GM10847 (cell line): ENCODE measurements around the gene PHLPP1.

Source experiments
- POLR2A ChIP-seq: IDR thresholded peaks from 2 replicates; pipeline ENCODE4 v1.6.1; 2011; ENCODE audit not compliant: insufficient read length; ENCODE audit errors: extremely low read depth

PHLPP1 gene

DNA sequence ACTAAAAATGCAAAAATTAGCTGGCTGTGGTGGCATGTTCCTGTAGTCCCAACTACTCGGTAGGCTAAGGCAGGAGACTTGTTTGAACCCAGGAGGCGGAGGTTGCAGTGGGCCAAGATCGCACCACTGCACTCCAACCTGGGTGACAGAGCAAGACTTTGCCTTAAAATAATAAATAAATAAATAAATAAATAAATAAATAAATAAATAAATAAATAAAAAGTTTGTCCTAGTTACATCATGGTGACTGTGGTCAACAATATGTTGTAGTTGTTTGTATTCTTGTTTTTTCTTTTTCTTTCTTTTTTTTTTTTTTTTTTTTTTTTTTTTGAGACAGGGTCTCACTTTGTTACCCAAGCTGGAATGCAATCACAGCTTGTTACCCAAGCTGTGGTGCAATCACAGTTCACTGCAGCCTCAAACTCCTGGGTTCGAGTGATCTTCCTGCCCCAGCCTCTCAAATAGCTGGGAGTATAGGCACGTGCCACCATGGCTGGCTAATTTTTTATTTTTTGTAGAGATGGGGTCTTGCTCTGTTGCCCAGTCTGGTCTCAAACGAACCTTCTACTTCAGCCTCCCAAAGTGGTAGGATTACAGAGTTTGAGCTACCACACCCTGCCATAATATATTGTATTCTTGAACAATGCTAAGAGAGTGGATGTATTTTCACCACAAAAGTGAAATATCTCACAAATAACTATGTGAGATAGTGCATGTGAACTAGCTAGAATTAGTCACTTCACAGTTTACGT lies 185.0 kb downstream of the PHLPP1 start:
- TF ChIP-seq POLR2A, result no peak

DNA sequence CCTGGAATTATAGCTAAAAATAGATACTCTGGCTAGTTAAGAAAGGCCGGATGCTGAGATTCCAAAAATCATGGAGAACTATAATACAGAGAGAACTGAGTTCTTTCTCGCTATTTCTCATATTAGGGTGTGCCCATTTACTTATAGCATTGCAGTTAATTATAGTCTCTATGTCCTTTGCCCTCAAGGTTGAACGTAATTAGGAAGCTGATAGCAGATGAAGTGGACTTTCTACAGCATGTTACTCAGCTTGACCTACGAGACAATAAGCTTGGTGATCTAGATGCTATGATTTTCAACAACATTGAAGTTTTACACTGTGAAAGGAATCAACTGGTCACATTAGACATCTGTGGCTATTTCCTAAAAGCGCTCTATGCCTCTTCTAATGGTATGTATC lies 187.4 kb downstream of the PHLPP1 start:
- no peak for TF ChIP-seq POLR2A

DNA sequence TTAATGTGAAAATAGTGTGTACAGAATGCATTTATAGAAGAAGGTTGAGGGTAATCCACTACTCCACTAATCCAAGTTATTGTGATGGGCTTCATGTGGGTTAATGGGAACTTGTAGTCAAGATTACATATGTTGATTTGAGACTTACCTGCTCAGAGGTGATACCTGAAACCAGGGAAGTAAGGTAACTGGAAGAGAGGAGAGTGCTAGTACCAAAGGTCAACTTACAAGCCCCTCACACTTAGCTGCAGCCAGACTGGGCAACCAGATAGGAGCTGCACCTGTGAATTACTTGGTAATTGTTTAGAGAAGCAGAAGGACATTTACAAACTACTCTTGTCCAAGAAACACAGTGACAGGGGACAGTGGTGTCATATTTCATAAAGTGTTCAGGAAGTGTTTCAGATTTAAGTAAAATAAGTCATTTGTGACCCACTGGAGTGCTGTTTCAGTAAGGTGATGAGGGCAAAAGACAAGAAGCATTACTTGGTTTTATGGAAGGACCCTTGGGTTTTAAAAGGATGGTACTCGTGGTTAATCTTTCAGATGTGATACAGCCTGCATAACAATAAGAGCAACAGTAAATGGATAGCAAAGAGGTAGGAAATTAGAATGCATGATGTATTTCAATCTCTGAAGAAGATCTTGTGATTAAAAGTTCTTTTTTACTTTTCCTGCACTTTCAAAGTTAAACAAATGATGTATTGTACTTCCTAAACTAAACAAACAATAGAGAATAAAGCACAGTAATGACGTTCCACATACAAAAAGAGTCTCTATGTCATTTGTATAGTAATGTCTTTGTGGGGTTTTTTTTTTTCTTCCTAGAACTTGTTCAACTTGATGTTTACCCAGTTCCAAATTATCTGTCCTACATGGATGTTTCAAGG lies 189.3 kb downstream of the PHLPP1 start:
- no peak for TF ChIP-seq POLR2A

DNA sequence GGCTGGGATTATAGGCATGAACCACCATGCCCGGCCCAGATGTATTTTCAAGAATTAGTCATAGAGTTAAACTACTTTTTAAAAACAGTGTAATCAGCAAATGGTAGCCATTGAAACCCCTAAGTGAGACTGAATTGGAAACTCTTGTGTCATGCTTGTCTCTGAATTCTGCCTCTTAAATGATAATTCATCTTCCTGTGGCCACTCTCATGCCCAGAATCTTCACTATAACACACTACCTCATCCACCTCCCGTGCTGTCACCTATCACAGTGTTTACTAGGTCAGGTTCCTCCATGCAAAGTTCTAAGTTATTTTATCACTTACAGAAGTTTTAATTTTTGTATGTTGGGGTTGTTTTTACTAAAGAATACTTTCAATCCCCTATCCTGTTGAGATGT lies 197.5 kb downstream of the PHLPP1 start:
- no peak for TF ChIP-seq POLR2A

DNA sequence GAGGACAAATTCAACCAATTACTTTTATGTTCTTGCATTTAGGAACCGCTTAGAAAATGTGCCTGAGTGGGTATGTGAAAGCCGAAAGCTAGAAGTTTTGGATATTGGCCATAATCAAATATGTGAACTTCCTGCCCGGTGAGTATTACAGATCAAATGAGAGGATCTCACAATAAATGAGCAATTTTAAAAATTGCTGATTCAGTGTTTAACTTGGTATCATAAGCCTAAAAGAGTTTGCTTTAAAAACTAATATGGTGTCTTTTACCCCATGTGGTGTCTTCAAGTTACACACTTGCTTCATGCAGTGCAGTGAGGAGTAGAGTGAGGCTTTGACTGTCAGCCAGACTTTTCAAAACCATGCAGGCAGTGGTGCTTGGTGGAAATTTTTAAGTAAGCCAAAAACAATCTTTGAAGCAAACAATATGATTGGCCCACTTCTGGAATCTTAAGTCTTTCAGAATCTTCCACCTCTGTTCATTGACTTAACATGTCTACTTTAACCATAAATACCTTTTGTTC lies 199.6 kb downstream of the PHLPP1 start:
- no peak for TF ChIP-seq POLR2A

DNA sequence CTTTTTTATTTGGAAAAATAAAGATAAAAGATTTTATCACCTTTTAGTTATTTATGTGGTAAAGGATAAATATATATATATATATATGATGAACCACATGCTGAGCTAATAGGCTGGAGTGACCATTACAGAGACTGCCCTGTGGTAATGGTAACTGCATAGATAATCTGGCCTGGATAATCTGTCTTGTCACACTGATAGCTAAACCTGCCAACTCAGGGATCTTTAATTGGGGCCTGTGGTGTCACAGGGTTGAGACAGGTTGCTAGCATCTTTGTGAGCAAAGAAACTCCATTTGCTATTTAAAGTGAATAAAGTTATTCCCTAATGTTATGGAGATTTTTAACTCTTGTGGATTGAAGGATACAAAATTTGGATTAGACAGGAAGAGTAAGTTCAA lies 203.0 kb downstream of the PHLPP1 start:
- no peak for TF ChIP-seq POLR2A

DNA sequence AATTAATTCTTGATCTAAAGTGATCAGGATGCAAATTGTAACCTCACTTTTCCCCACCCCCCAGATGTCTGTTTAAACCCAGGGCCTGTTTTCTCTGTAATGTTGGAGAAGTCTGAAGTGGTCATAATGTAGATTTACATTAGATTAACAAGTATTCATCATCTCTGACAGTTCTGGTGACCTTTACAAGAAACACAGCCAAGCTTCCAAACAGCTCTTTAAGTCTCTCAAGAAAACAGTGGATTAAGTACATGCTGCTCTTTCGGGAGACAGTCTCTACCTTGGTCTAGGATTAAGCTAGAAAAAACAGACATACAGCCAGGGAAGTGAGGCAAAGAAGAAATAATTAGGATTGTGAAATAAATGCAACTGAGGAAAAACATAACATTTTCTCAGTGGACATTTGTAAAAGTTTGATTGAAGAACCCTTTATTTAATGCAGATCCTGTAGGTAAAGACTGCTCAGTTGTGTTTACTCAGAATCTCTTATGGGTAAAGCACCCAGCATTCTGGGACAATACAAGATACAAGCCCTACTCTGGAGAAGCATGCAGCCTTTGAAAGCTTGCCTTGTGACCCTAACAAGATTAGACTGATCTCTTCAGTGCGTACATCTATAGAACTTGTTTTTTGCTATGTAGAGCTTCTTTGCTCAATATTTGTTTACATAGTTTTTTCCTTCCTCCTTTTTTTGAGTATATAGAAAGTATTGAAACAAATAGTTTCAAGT lies 203.9 kb downstream of the PHLPP1 start:
- TF ChIP-seq POLR2A, result no peak

DNA sequence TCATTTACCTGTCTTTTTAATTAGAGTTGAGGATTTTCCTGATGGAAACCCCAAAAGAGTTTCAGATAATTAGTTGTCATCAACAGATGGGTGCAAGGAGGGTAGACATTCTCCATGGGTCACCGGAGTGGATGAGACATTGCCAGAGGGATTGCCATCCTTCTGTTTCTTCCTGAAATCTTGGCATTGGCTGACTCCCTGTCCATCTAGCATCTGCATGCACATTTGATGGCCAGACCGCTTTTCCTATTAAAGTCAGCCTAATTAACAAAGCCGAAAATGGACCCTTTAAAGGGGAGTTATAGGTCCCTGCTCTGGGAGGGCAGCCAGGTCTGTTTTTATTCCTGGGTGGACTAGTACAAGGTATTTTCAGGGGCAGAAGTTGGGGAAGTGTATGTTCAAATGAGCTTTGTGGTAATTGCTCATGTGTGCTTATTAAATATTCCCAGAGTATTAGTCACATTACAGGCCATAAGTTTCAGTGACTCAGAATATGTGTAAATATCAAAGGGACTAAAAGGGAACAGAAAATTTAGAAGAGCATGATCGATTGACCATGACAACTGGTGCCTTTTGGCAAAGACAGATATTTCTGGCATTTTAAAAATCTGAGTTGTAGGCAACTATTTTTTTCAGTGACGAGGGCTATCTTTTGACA lies 209.8 kb downstream of the PHLPP1 start:
- no peak for TF ChIP-seq POLR2A

DNA sequence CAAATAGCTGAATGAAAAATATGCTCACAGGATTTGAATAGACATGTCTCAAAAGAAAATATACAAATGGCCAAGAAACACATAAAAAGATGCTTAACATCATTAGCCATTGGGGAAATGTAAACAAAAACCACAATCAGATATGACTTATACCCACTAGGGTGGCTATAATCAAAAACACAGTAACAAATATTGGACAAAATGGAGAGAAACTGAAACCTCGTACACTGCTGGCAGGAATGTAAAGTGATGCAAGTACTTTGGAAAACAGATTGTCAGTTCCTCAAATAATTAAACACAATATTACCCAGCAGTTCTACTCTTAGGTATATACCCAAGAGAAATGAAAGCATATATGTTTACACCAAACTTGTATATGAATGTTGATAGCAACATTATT lies 213.0 kb downstream of the PHLPP1 start:
- no peak for TF ChIP-seq POLR2A

DNA sequence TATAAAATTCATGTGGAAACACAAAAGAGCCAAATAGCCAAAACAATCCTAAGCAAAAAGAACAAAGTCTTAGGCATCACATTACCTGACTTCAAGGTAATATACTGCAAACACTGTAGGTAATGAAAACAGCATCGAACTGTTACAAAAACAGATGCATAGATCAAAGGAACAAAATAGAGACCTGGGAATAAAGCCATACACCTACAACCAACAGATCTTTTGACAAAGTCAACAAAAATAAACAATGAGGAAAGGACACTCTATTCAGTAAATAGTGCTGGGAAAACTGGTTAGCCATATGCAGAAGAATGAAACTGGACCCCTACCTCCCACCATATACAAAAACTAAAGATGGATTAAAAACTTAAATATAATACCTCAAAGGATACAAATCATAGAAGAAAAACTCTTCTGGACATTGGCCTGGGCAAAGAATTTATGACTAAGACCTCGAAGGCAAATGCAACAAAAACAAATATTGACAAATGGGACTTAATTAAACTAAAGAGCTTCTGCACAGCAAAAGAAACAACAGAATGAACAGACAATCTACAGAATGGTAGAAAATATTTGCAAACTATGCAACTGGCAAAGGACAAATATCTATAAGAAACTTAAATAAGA lies 218.0 kb downstream of the PHLPP1 start:
- TF ChIP-seq POLR2A, result no peak

DNA sequence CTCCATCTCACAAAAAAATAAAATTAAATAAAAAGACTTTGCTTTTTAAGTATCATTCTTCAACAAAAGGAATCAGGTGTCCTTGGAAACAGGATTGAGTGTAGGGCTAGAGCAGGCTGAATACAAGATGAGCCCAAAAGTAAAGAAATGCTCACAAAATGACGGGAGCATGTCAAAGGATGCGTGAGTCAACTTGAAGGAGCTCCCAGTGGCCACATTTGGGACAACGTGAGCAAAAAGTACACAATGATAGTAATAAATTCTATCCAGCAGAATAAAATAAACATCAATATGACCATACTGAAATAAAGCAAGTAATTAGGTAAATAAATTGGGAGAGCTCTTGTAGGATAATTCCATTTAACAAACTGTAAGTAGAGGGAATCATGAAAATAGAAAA lies 220.7 kb downstream of the PHLPP1 start:
- TF ChIP-seq POLR2A, result no peak

DNA sequence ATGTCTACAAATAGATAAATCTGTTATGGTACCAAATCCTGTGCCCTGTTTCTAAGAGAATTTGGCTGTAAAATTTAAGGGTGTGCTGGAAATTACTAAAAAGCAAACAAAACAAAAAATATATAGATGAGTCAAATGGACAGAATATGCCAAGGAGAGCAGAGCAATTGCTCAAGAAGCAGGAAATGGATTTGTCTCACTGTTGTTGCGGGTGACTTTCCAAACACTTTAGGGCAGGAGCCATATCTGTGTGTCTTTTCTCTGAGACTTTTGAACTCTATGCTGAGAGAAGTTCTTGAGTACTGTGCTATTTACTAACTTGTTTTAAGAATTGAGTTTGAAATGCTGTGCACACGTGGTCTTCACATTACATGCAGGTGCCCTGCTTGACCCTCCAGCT lies 221.7 kb downstream of the PHLPP1 start:
- no peak for TF ChIP-seq POLR2A

DNA sequence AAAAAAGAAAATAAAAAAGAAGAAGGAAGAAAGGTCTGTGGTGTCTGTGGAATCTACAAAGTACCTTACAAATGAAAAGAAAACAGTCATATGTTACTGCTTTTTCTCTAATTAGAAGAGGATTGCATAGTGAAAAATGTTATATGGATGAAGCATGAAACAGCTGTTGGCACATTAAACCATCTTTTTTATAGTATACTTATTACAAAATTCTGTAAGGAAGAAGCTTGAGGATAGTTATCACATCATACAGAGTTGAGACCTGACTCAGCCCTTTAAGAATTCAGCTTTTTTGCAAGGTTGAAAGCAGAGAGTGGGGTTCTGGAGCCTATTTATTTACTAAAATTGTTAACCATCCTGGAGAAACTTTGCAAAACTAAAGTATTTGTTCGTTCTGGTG lies 222.7 kb downstream of the PHLPP1 start:
- TF ChIP-seq POLR2A, result no peak

DNA sequence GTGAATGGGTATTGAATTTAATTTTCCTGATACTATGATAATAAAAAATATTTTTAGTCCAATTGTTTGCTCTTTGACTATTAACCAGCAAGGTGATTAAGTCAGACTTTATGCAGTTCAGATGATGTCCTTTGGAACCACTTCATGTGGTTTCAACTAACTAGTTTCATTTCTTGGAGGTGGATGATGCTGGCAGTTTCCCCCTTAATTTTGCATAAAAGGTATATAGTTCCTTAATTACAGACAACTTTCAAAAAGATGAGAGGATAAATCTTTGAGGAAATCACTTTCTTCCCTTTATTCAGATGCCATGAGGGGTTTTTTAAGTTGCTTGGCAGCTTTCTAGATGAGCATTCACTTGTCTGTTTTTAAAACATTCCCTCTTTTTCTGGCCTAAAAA lies 223.1 kb downstream of the PHLPP1 start:
- TF ChIP-seq POLR2A, result no peak

DNA sequence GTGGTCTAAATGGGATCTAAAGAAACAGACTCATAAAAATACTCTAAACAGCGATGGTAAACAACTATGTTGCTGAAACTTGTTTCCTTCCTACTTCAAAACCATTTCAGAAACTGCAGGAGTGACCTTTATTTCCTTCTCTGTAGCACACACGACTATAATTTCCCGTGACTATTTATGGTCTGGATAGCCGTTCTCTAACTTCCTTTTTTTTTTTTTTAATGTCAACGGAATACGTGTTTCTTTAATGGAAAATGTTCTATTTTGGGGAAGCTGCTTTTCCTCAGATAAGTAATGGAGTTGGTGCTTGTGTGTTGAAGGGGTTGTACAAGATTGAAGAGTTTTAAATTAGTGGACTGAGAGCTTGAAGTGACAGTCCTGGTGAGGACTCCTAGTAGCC lies 224.1 kb downstream of the PHLPP1 start:
- no peak for TF ChIP-seq POLR2A
